MCF 10A (cell line): ENCODE data around the gene BIRC5. TPM values are rescaled to one million over a fixed set of nuclear protein-coding genes. Genes with fewer than 3 reads are reported as not detected.
"Not testable (repeated sequence)": the region's sequence is repeated elsewhere in the genome, so short reads cannot be mapped to it uniquely, and the experiment has no call there.

Experiments used
- BruUV-seq: library from RNA; stranded (reverse); fragments of 400-500 nt; replicated peaks from 2 replicates; lab custom pipeline; 2021; lab: Mats Ljungman, UMichigan
- CTCF ChIA-PET: fragments of 300-600 bp; sonication (Branson Sonifier 250); formaldehyde crosslinking; extraction: SDS; loops from one replicate; lab custom pipeline; 2021; ENCODE audit warnings: antibody characterized with exemption, inconsistent platforms; lab: Yijun Ruan, JAX
- POLR2A ChIA-PET: fragments of 300-600, 350-650 bp; sonication (Branson Sonifier 250); formaldehyde crosslinking; extraction: SDS; loops from one replicate; lab custom pipeline; 2020; ENCODE audit warnings: antibody characterized with exemption, inconsistent platforms; lab: Yijun Ruan, JAX
- DNase-seq: peaks from one replicate; pipeline ENCODE4 v3.0.0-alpha.2; 2018; ENCODE audit not compliant: unreplicated experiment
- H3K27ac Mint-ChIP-seq: one replicate; pipeline ENCODE4 v1.8.0; 2022; ENCODE audit warnings: mild to moderate bottlenecking, low read depth, mixed read lengths; ENCODE audit not compliant: unreplicated experiment
- H3K27me3 Mint-ChIP-seq: one replicate; pipeline ENCODE4 v1.8.0; 2022; ENCODE audit warnings: mixed read lengths; ENCODE audit not compliant: insufficient read depth, unreplicated experiment
- H3K36me3 Mint-ChIP-seq: one replicate; pipeline ENCODE4 v1.8.0; 2022; ENCODE audit warnings: mild to moderate bottlenecking, moderate library complexity, mixed read lengths; ENCODE audit not compliant: insufficient read depth, unreplicated experiment
- H3K4me1 Mint-ChIP-seq: one replicate; pipeline ENCODE4 v1.8.0; 2022; ENCODE audit warnings: mixed read lengths; ENCODE audit not compliant: insufficient read depth, unreplicated experiment
- H3K4me3 Mint-ChIP-seq: one replicate; pipeline ENCODE4 v1.8.0; 2022; ENCODE audit warnings: mild to moderate bottlenecking, moderate library complexity, mixed read lengths; ENCODE audit not compliant: unreplicated experiment
- H3K9me3 Mint-ChIP-seq: one replicate; pipeline ENCODE4 v1.8.0; 2022; ENCODE audit warnings: mixed read lengths; ENCODE audit not compliant: unreplicated experiment
- CTCF ChIP-seq: fragments of 200-600 bp; IDR thresholded peaks from one replicate; pipeline ENCODE4 v1.8.0; 2022; ENCODE audit warnings: antibody characterized with exemption, mild to moderate bottlenecking; ENCODE audit not compliant: unreplicated experiment
- intact Hi-C: fragments of 100-400 bp; cut with micrococcal nuclease; formaldehyde crosslinking; loops from 2 replicates; pipeline ENCODE4 v1.14.1; 2022
- total RNA-seq: library from RNA; stranded (reverse); gene quantifications from 2 replicates; pipeline ENCODE4 v1.2.3, GENCODE V29; 2022

Gene BIRC5
- total RNA-seq, 1 experiment from 2014 or later: 45.6 TPM

- ChIA-PET POLR2A (no interaction called here), CTCF (interaction anchor here (0.5 to 1.0 kb wide), 2 partner anchors 16 to 194 kb away, joined by 3 to 4 read pairs; no protein-coding TSS in a partner anchor)
- H3K4me1 Mint-ChIP-seq: no peaks in the 10 kb centered on the region
- H3K27me3 Mint-ChIP-seq: peaks cover 14% of the 10 kb centered on the region
- no peak overlapping the region for H3K27ac Mint-ChIP-seq
- no peak for DNase-seq
- peaks cover 6% of the 10 kb centered on the region for H3K36me3 Mint-ChIP-seq
- intact Hi-C loops: no loop called here
- H3K9me3 Mint-ChIP-seq: no peaks in the 10 kb centered on the region
- no TSS peak for BruUV-seq
- no peak overlapping the region for H3K4me3 Mint-ChIP-seq
- no peak for TF ChIP-seq CTCF
Observed at GRCh38 chr17:78234261-78234865, 20.3 kb downstream of the BIRC5 start.

- H3K27me3 Mint-ChIP-seq: peaks cover 14% of the 10 kb centered on the region
- H3K9me3 Mint-ChIP-seq, DNase-seq, H3K27ac Mint-ChIP-seq, intact Hi-C loops, H3K4me3 Mint-ChIP-seq, BruUV-seq, POLR2A ChIA-PET, H3K4me1 Mint-ChIP-seq, H3K36me3 Mint-ChIP-seq: not testable (repeated sequence)
- CTCF ChIA-PET: interaction anchor here (1.0 kb wide), 1 partner anchor 15 kb away, joined by 4 read pairs; no protein-coding TSS in a partner anchor
Observed at GRCh38 chr17:78235022-78235421, 21.0 kb downstream of the BIRC5 start.

GRCh38 chr17:78235885-78236284, 21.8 kb downstream of the BIRC5 start:
- TF ChIP-seq CTCF: no peak
- no TSS peak for BruUV-seq
- DNase-seq: no peak
- Mint-ChIP-seq H3K27me3 (peaks cover 9% of the 10 kb centered on the region), H3K36me3 (peaks cover 6% of the 10 kb centered on the region), H3K4me3 (no peak overlapping the region), H3K9me3 (no peaks in the 10 kb centered on the region), H3K4me1 (no peaks in the 10 kb centered on the region), H3K27ac (no peak overlapping the region)
- POLR2A ChIA-PET: no interaction called here
- CTCF ChIA-PET: no interaction called here
- intact Hi-C loops: no loop called here

- H3K4me3 Mint-ChIP-seq: no peak overlapping the region
- TF ChIP-seq CTCF: no peak
- no peaks in the 10 kb centered on the region for H3K9me3 Mint-ChIP-seq
- H3K27ac Mint-ChIP-seq: no peak overlapping the region
- POLR2A ChIA-PET: no interaction called here
- no TSS peak for BruUV-seq
- peaks cover 6% of the 10 kb centered on the region for H3K36me3 Mint-ChIP-seq
- peaks cover 2% of the 10 kb centered on the region for H3K4me1 Mint-ChIP-seq
- peaks cover 3% of the 10 kb centered on the region for H3K27me3 Mint-ChIP-seq
- DNase-seq: no peak
- CTCF ChIA-PET: no interaction called here
- intact Hi-C loops: no loop called here
Observed at GRCh38 chr17:78236362-78237127, 22.5 kb downstream of the BIRC5 start.
